Pancreas (tissue), 10 donors: Measurements from ENCODE around the gene SULT4A1. TPM values are rescaled to one million over a fixed set of nuclear protein-coding genes. Genes with fewer than 3 reads are reported as not detected.
A peak's percentile ranks its signal among the peaks of the same experiment; 100 is the strongest.

Experiments used
- ATAC-seq, 4 donors: fragments of 200-7000 bp; cut with Tn5 transposase; one replicate each; pipeline versions ENCODE4 v1.8.0 to v1.9.1; 2020; ENCODE audit warnings: mild to moderate bottlenecking in 4 of 4, moderate library complexity in 4 of 4
- DNase-seq, 6 donors: peaks; one replicate each; pipeline ENCODE4 v3.0.0-alpha.2; 2020
- FAIRE-seq: peaks from 2 replicates; lab custom pipeline; 2012; peaks lifted over from hg19 to GRCh38; lab: Jason Lieb, UNC
- H3K27ac ChIP-seq, 4 donors: fragments of 200-600 bp; sonication (generic); 1 replicate in 3 of 4; 2 replicates in 1 of 4; pipeline versions ENCODE4 v1.5.0 to v1.8.0; 2020
- H3K27me3 ChIP-seq, 4 donors: fragments of 200-600 bp; one replicate each; pipeline ENCODE4 v1.8.0; 2021
- H3K36me3 ChIP-seq, 3 donors: fragments of 200-600 bp; sonication (generic) in 1 of 3; one replicate each; pipeline versions ENCODE4 v1.5.0 to v1.8.0; 2020 to 2021
- H3K4me1 ChIP-seq, 3 donors: fragments of 200-600 bp; one replicate each; pipeline ENCODE4 v1.8.0; 2021
- H3K4me3 ChIP-seq, 4 donors: fragments of 200-600 bp; sonication (generic) in 2 of 4; one replicate each; pipeline versions ENCODE4 v1.5.0 to v1.8.0; 2020 to 2021
- H3K9me3 ChIP-seq, 4 donors: fragments of 200-600 bp; one replicate each; pipeline ENCODE4 v1.8.0; 2021
- WGBS, 2 donors: extraction: QIAGEN DNeasy Blood & Tissue Kit; methylation state at CpG; one replicate each; pipeline ENCODE4 v1.1.7; 2013; 5-methylcytosine and 5-hydroxymethylcytosine counted together
- intact Hi-C, 3 donors: fragments of 100-400 bp; cut with DNase I; formaldehyde crosslinking; loops; one replicate each; pipeline versions ENCODE4 v1.11.1 to v1.14.2; 2022
- polyA plus RNA-seq, 2 donors: library from polyadenylated mRNA; stranded (reverse); fragments of 200-250 nt; gene quantifications; one replicate each; pipeline ENCODE4 v1.2.3, GENCODE V29; 2013
- total RNA-seq, 6 donors: library from RNA; stranded (reverse); fragmentation: NEBNext Ultra II Directional in 4 of 6; extraction: Animal tissue kit (Norgen Biotek cat#: 25700) in 4 of 6; gene quantifications; one replicate each; pipeline versions ENCODE4 v1.2.1 to v1.2.4, GENCODE V29; 2021 to 2023
- TF ChIP-seq, protein P1 (sequence below), 4 donors: fragments of 200-600 bp; sonication (generic) in 3 of 4; IDR thresholded peaks; one replicate each; pipeline versions ENCODE4 v1.5.0 to v1.8.0; 2021; ENCODE audit warnings: antibody characterized with exemption in 4 of 4
- donor health status: healthy with polysubstance abuse.
- donor health status: DM: no; HTN: no; CAD: no; lungs with moderate emphysema.
- donor health status: DM: no; HTN: no; CAD: no.
- donor health status: control.
- donor health status: control.
- donor health status: Bipolar disorder and iron deficiency.
- donor health status: DM: yes; HTN: yes; CAD: no.
- donor health status: DM: no; HTN: no; CAD: no.
- donor health status: DM: no; HTN: no; CAD: no.
- donor health status: DM: yes; HTN: yes; CAD: no.

Gene SULT4A1
- total and polyA plus RNA-seq, 8 donors: 0.09 to 5.4 (median 0.37) TPM; not detected in 1

DNA sequence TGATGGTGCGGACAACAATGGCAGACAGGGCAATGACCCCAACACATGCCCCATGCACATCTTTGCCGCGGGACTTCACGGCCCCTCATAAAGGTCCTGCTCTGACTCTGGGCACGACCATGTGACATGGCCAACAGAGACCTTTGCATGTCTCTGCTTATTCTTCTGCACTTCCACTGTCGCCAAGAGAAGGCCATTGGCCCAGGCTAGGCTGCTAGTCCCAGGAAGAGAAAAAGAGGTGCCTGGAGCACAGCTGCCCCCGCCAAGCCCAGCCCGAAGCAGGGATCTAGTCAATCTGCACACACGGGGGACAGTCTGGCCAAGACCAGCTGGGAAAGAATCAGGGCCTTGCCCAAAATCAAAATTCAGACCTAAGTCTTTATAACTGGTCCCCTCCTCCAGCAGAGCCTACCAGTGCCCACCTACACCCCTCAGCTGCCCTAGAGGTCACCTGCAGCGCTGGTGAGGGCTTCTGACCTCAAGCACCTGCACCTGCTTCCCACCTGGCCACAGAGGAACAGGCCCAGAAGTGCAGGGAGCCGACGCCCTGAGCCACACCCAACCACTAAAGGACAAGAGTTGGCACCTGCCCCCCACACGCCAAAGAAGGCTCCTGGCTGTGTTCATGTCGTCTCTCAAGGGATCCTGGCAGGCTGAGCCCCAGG lies 8.1 kb downstream of the SULT4A1 start:
- 65 to 84% methylated on average over 14 of the region's 14 CpGs for WGBS, 2 donors
- ATAC-seq (no peak), DNase-seq (peak in 2 of 6 donors; percentile 2 to 37), FAIRE-seq (no peak)
- Histone ChIP-seq H3K27me3 (no peaks in the 10 kb centered on the region), H3K4me1 (no peaks in the 10 kb centered on the region), H3K36me3 (no peaks in the 10 kb centered on the region), H3K4me3 (no peak overlapping the region), H3K27ac (no peak overlapping the region), H3K9me3 (no peaks in the 10 kb centered on the region)
- intact Hi-C loops: no loop called here
- TF ChIP-seq, protein P1, sequence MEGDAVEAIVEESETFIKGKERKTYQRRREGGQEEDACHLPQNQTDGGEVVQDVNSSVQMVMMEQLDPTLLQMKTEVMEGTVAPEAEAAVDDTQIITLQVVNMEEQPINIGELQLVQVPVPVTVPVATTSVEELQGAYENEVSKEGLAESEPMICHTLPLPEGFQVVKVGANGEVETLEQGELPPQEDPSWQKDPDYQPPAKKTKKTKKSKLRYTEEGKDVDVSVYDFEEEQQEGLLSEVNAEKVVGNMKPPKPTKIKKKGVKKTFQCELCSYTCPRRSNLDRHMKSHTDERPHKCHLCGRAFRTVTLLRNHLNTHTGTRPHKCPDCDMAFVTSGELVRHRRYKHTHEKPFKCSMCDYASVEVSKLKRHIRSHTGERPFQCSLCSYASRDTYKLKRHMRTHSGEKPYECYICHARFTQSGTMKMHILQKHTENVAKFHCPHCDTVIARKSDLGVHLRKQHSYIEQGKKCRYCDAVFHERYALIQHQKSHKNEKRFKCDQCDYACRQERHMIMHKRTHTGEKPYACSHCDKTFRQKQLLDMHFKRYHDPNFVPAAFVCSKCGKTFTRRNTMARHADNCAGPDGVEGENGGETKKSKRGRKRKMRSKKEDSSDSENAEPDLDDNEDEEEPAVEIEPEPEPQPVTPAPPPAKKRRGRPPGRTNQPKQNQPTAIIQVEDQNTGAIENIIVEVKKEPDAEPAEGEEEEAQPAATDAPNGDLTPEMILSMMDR (IDR thresholded peaks at IDR 0.05): no peak

GRCh38 chr22:43853328-43853931 lies 8.9 kb downstream of the SULT4A1 start:
- Histone ChIP-seq H3K36me3 (no peaks in the 10 kb centered on the region), H3K4me3 (no peak overlapping the region), H3K9me3 (no peaks in the 10 kb centered on the region), H3K27ac (no peak overlapping the region), H3K4me1 (no peaks in the 10 kb centered on the region), H3K27me3 (no peaks in the 10 kb centered on the region)
- ATAC-seq (no peak), FAIRE-seq (no peak), DNase-seq (peak in 2 of 6 donors; percentile 17 to 51)
- intact Hi-C loops: no loop called here
- 59 to 66% methylated on average over 10 of the region's 10 CpGs for WGBS, 2 donors
- TF ChIP-seq, protein P1 (IDR thresholded peaks at IDR 0.05): no peak

GRCh38 chr22:43852573-43853327 lies 9.6 kb downstream of the SULT4A1 start:
- H3K27ac ChIP-seq: no peak overlapping the region
- DNase-seq (peak in 2 of 6 donors; percentile 4 to 30), FAIRE-seq (no peak), ATAC-seq (no peak)
- no peaks in the 10 kb centered on the region for H3K36me3 ChIP-seq
- H3K4me3 ChIP-seq: no peak overlapping the region
- no peaks in the 10 kb centered on the region for H3K4me1 ChIP-seq
- intact Hi-C loops: no loop called here
- TF ChIP-seq, protein P1 (IDR thresholded peaks at IDR 0.05): no peak
- no peaks in the 10 kb centered on the region for H3K27me3 ChIP-seq
- 56 to 66% methylated on average over 19 of the region's 19 CpGs for WGBS, 2 donors
- H3K9me3 ChIP-seq: no peaks in the 10 kb centered on the region

GRCh38 chr22:43851979-43852307 lies 10.4 kb downstream of the SULT4A1 start:
- H3K27me3 ChIP-seq: no peaks in the 10 kb centered on the region
- no peaks in the 10 kb centered on the region for H3K36me3 ChIP-seq
- no peak overlapping the region for H3K4me3 ChIP-seq
- intact Hi-C loops: no loop called here
- H3K9me3 ChIP-seq: no peaks in the 10 kb centered on the region
- ATAC-seq: no peak
- no peak for FAIRE-seq
- TF ChIP-seq, protein P1 (IDR thresholded peaks at IDR 0.05): no peak
- WGBS, 2 donors: 30 to 31% methylated on average over 3 of the region's 3 CpGs
- no peak for DNase-seq
- H3K4me1 ChIP-seq: no peaks in the 10 kb centered on the region
- H3K27ac ChIP-seq: no peak overlapping the region
